GM21576 (cell line): ENCODE measurements around the gene TXNDC2.
A peak's percentile ranks its signal among the peaks of the same experiment; 100 is the strongest.
"Not testable (repeated sequence)": the region's sequence is repeated elsewhere in the genome, so short reads cannot be mapped to it uniquely, and the experiment has no call there.

Experiments used
- ATAC-seq: cut with Tn5 transposase; IDR thresholded peaks from one replicate; pipeline ENCODE4 v1.9.1; 2021; ENCODE audit warnings: mild to moderate bottlenecking, moderate library complexity; ENCODE audit not compliant: unreplicated experiment

The TXNDC2 gene

GRCh38 chr18:9912285-9912684, 26.5 kb downstream of the TXNDC2 start:
- ATAC-seq, result not testable (repeated sequence)

GRCh38 chr18:9913151-9913525, 27.4 kb downstream of the TXNDC2 start:
- no peak for ATAC-seq

- ATAC-seq, result peak; percentile 77
Measured at GRCh38 chr18:9913526-9914333, 28.0 kb downstream of the TXNDC2 start, which contains the start of gene VAPA. Gene VAPA (plus strand): TSS chr18:9914016. CDS start chr18:9914257, 241 bp downstream.

- ATAC-seq, result peak; percentile 6
Measured at GRCh38 chr18:9914334-9914583, 28.5 kb downstream of the TXNDC2 start.

GRCh38 chr18:9914584-9915290, 29.0 kb downstream of the TXNDC2 start:
- ATAC-seq, result peak; percentile 25

- ATAC-seq, result no peak
Measured at GRCh38 chr18:9915291-9916076, 29.7 kb downstream of the TXNDC2 start.

GRCh38 chr18:9916077-9916639, 30.4 kb downstream of the TXNDC2 start:
- ATAC-seq, result no peak

GRCh38 chr18:9916808-9917207, 31.0 kb downstream of the TXNDC2 start:
- no peak for ATAC-seq

GRCh38 chr18:9918016-9918680, 32.4 kb downstream of the TXNDC2 start:
- ATAC-seq, result no peak

GRCh38 chr18:9919564-9920232, 33.9 kb downstream of the TXNDC2 start:
- ATAC-seq, result no peak

- no peak for ATAC-seq
Measured at GRCh38 chr18:9922592-9923311, 37.0 kb downstream of the TXNDC2 start.

GRCh38 chr18:9924371-9924943, 38.7 kb downstream of the TXNDC2 start:
- ATAC-seq, result no peak

- ATAC-seq, result no peak
Measured at GRCh38 chr18:9925369-9925768, 39.6 kb downstream of the TXNDC2 start.

- no peak for ATAC-seq
Measured at GRCh38 chr18:9925795-9926194, 40.0 kb downstream of the TXNDC2 start.

GRCh38 chr18:9926223-9926894, 40.6 kb downstream of the TXNDC2 start:
- no peak for ATAC-seq

GRCh38 chr18:9926977-9927376, 41.2 kb downstream of the TXNDC2 start:
- ATAC-seq, result no peak

- no peak for ATAC-seq
Measured at GRCh38 chr18:9927392-9928063, 41.8 kb downstream of the TXNDC2 start.

GRCh38 chr18:9928646-9929259, 43.0 kb downstream of the TXNDC2 start:
- ATAC-seq, result no peak
